Prostate gland (tissue), 2 donors: Measurements from ENCODE around the gene SLC37A4.

Experiments
- CTCF ChIP-seq, 4 experiments: fragments of 200-600 bp in 2 of 4; fragments of 450-650 bp in 2 of 4; sonication (generic) in 2 of 4; IDR thresholded peaks; 1 replicate in 3 of 4; 2 replicates in 1 of 4; pipeline ENCODE4 v1.5.1; 2016 to 2019; ENCODE audit warnings: antibody characterized with exemption in 4 of 4, mild to moderate bottlenecking in 2 of 4, moderate library complexity in 2 of 4
- POLR2AphosphoS5 ChIP-seq: sonication (generic); formaldehyde crosslinking; IDR thresholded peaks from one replicate; pipeline ENCODE4 v1.6.1; 2017; ENCODE audit warnings: antibody characterized with exemption

- TF ChIP-seq CTCF (IDR thresholded peaks at IDR 0.05) (no peak), POLR2AphosphoS5 (no peak)
These were observed 32.3 kb downstream of the SLC37A4 start for GRCh38 chr11:118998388-118998717.
